OCI-LY7 (cell line): Measurements from ENCODE around the gene DHFR2. TPM values are rescaled to one million over a fixed set of nuclear protein-coding genes. Genes with fewer than 3 reads are reported as not detected.

ENCODE experiments used
- BruUV-seq: library from RNA; stranded (reverse); fragments of 400-500 nt; replicated peaks from 2 replicates; lab custom pipeline; 2021; lab: Mats Ljungman, UMichigan
- CTCF ChIA-PET: fragments of 300-600 bp; sonication (Branson Sonifier 250); formaldehyde crosslinking; loops from one replicate; lab custom pipeline; 2022; ENCODE audit warnings: antibody characterized with exemption; ENCODE audit not compliant: unreplicated experiment; lab: Charles Lee
- POLR2A ChIA-PET: fragments of 300-600 bp; sonication (Branson Sonifier 250); formaldehyde crosslinking; loops from one replicate; lab custom pipeline; 2022; ENCODE audit warnings: antibody characterized with exemption; lab: Charles Lee
- DNase-seq: peaks from one replicate; pipeline ENCODE4 v3.0.0-alpha.2; 2015; ENCODE audit warnings: low spot score
- H2AFZ ChIP-seq: fragments of 200-600 bp; sonication (generic), shearing (Covaris generic); 2 replicates; pipeline ENCODE4 v1.6.1; 2014; ENCODE audit warnings: mild to moderate bottlenecking, antibody characterized with exemption, low read length, moderate library complexity
- H3K27ac ChIP-seq: fragments of 200-600 bp; sonication (generic); 2 replicates; pipeline ENCODE4 v1.5.1; 2014; ENCODE audit warnings: mixed run types, low read depth, mild to moderate bottlenecking, moderate library complexity, low read length, inconsistent platforms; ENCODE audit not compliant: poor library complexity, severe bottlenecking
- H3K36me3 ChIP-seq: fragments of 200-600 bp; sonication (generic); 2 replicates; pipeline ENCODE4 v1.6.1; 2014; ENCODE audit warnings: mild to moderate bottlenecking, antibody characterized with exemption, low read length, moderate library complexity, mixed read lengths; ENCODE audit not compliant: insufficient read depth
- H3K4me1 ChIP-seq: fragments of 200-600 bp; sonication (generic); 2 replicates; pipeline ENCODE4 v1.5.1; 2014; ENCODE audit warnings: mild to moderate bottlenecking, low read length; ENCODE audit not compliant: insufficient read depth, poor library complexity, severe bottlenecking
- H3K4me2 ChIP-seq: fragments of 200-600 bp; sonication (generic); 2 replicates; pipeline ENCODE4 v1.6.1; 2014; ENCODE audit warnings: mild to moderate bottlenecking, low read length
- H3K4me3 ChIP-seq: fragments of 200-600 bp; sonication (generic); 2 replicates; pipeline ENCODE4 v1.5.1; 2014; ENCODE audit warnings: mild to moderate bottlenecking, low read depth, low read length; ENCODE audit not compliant: poor library complexity, severe bottlenecking
- H3K79me2 ChIP-seq: fragments of 200-600 bp; sonication (generic); 2 replicates; pipeline ENCODE4 v1.6.1; 2016; ENCODE audit warnings: low read depth, mild to moderate bottlenecking, low read length, moderate library complexity, mixed read lengths; ENCODE audit not compliant: insufficient read depth
- H3K9me2 ChIP-seq: fragments of 200-600 bp; sonication (generic); 2 replicates; pipeline ENCODE4 v1.6.1; 2016; ENCODE audit warnings: mild to moderate bottlenecking, low read length, mixed read lengths; ENCODE audit not compliant: insufficient read depth
- H3K9me3 ChIP-seq: fragments of 200-600 bp; sonication (generic); 2 replicates; pipeline ENCODE4 v1.6.1; 2014; ENCODE audit warnings: mild to moderate bottlenecking, mixed run types, low read length, mixed read lengths
- H4K20me1 ChIP-seq: fragments of 200-600 bp; sonication (generic); 2 replicates; pipeline ENCODE4 v1.6.1; 2014; ENCODE audit warnings: mild to moderate bottlenecking, antibody characterized with exemption, low read length, moderate library complexity, mixed read lengths; ENCODE audit not compliant: insufficient read depth
- CTCF ChIP-seq: fragments of 200-600 bp; sonication (generic); conservative IDR thresholded peaks from 2 replicates; pipeline ENCODE4 v1.5.1; 2014; ENCODE audit warnings: mild to moderate bottlenecking, antibody characterized with exemption, low read length, moderate library complexity, mixed read lengths
- EZH2phosphoT487 ChIP-seq: fragments of 200-600 bp; sonication (generic); IDR thresholded peaks from 2 replicates; pipeline ENCODE4 v1.6.1; 2018; ENCODE audit warnings: low read depth, borderline replicate concordance, mild to moderate bottlenecking, mixed run types, antibody characterized with exemption, low read length, moderate library complexity, mixed read lengths
- intact Hi-C: fragments of 100-400 bp; cut with micrococcal nuclease; formaldehyde crosslinking; loops from one replicate; pipeline ENCODE4 v1.10.0; 2022; ENCODE audit not compliant: unreplicated experiment
- total RNA-seq, 2 experiments: library from RNA; depleted of rRNA in 1 of 2; stranded (reverse); fragments of >200 nt in 1 of 2; shearing (Covaris generic) in 1 of 2; gene quantifications; 2 replicates each; pipeline ENCODE4 v1.2.3, GENCODE V29; 2014 to 2022

The DHFR2 gene
- total RNA-seq, 2 experiments from 2014 or later = 4.5 to 5.7 TPM

GRCh38 chr3:94076055-94076454 lies 13.3 kb upstream of the DHFR2 start:
- CTCF ChIA-PET = no interaction called here
- no peak for TF ChIP-seq EZH2phosphoT487
- TF ChIP-seq CTCF = no peak
- Histone ChIP-seq H3K9me3 (no peaks in the 10 kb centered on the region), H3K36me3 (peaks cover 25% of the 10 kb centered on the region), H3K4me1 (peaks cover 6% of the 10 kb centered on the region), H2AFZ (no peak overlapping the region), H4K20me1 (no peaks in the 10 kb centered on the region), H3K4me3 (no peak overlapping the region), H3K79me2 (no peaks in the 10 kb centered on the region), H3K27ac (no peak overlapping the region), H3K4me2 (no peak overlapping the region), H3K9me2 (no peaks in the 10 kb centered on the region)
- no TSS peak for BruUV-seq
- POLR2A ChIA-PET = interaction anchor here (1.5 kb wide), 1 partner anchor 13 kb away, joined by 8 read pairs; the partner anchor contains the start of genes DHFR2 and NSUN3
- DNase-seq = no peak
- intact Hi-C loops = no loop called here

GRCh38 chr3:94071713-94072284 lies 9.1 kb upstream of the DHFR2 start:
- TF ChIP-seq EZH2phosphoT487 (no peak), CTCF (no peak)
- Histone ChIP-seq H4K20me1 (no peaks in the 10 kb centered on the region), H3K4me1 (peaks cover 11% of the 10 kb centered on the region), H3K27ac (no peak overlapping the region), H3K4me3 (no peak overlapping the region), H3K9me3 (peaks cover 12% of the 10 kb centered on the region), H3K79me2 (peaks cover 6% of the 10 kb centered on the region; the same call in 1 of the 2 replicates), H3K36me3 (peaks cover 44% of the 10 kb centered on the region), H3K9me2 (no peaks in the 10 kb centered on the region), H2AFZ (no peak overlapping the region), H3K4me2 (no peak overlapping the region)
- ChIA-PET POLR2A (interaction anchor here (0.6 to 1.3 kb wide), 4 partner anchors 9 to 1944 kb away, joined by 3 to 10 read pairs (median 5); partner anchors contain the start of genes DHFR2 and NSUN3), CTCF (no interaction called here)
- DNase-seq = peak; percentile 39
- intact Hi-C loops = no loop called here
- BruUV-seq = no TSS peak

- no TSS peak for BruUV-seq
- intact Hi-C loops = no loop called here
- Histone ChIP-seq H4K20me1 (no peaks in the 10 kb centered on the region), H3K79me2 (peaks cover 14% of the 10 kb centered on the region; the same call in 1 of the 2 replicates), H3K36me3 (peaks cover 50% of the 10 kb centered on the region), H2AFZ (no peak overlapping the region), H3K4me2 (no peak overlapping the region), H3K27ac (no peak overlapping the region), H3K9me3 (peaks cover 21% of the 10 kb centered on the region), H3K4me1 (peaks cover 18% of the 10 kb centered on the region), H3K4me3 (no peak overlapping the region), H3K9me2 (no peaks in the 10 kb centered on the region)
- DNase-seq = no peak
- ChIA-PET POLR2A (interaction anchor here (0.6 to 1.3 kb wide), 2 partner anchors 7 to 809 kb away, joined by 3 to 5 read pairs; partner anchors contain the start of genes DHFR2 and NSUN3), CTCF (no interaction called here)
- no peak for TF ChIP-seq EZH2phosphoT487
- no peak for TF ChIP-seq CTCF
Observed at GRCh38 chr3:94070341-94070911, 7.7 kb upstream of the DHFR2 start.
